ENCODE data around the gene RALGDS. TPM values are rescaled to one million over a fixed set of nuclear protein-coding genes. Genes with fewer than 3 reads are reported as not detected.

RALGDS gene
- total and polyA plus RNA-seq, 9 of the 15 experiments (the other 6 are each of a cell fraction or from before 2014, with no cell fraction given), result 0.75 to 43.3 (median 27.1) TPM

- TF ChIP-seq FOXA1 (IDR thresholded peaks at IDR 0.05; ENCODE audit: borderline replicate concordance), result no peak
- TF ChIP-seq CAMTA2 (CRISPR knock-in tag; conservative IDR thresholded peaks at IDR 0.05), result no peak
- TF ChIP-seq ZNF785 (CRISPR knock-in tag; IDR thresholded peaks at IDR 0.05), result no peak
- no peak for TF ChIP-seq XRCC3 (IDR thresholded peaks at IDR 0.05)
- TF ChIP-seq ZNF766 (CRISPR knock-in tag; conservative IDR thresholded peaks at IDR 0.05), result peak; percentile 66; the same call in 1 of the 2 replicates
- no peak for TF ChIP-seq CREB1 (IDR thresholded peaks at IDR 0.05)
- no peak for TF ChIP-seq CREB1 (CRISPR knock-in tag; IDR thresholded peaks at IDR 0.05)
- TF ChIP-seq GTF2F1 (IDR thresholded peaks at IDR 0.05; ENCODE audit: low read depth, low read length), result no peak
- no peak for TF ChIP-seq POLR3G (IDR thresholded peaks at IDR 0.05; ENCODE audit: extremely low read depth, insufficient read length, insufficient replicate concordance)
- no peak for TF ChIP-seq CBX5 (IDR thresholded peaks at IDR 0.05; ENCODE audit: borderline replicate concordance, low read depth)
- no peak for TF ChIP-seq THRB (CRISPR knock-in tag; conservative IDR thresholded peaks at IDR 0.05)
- TF ChIP-seq ZNF586 (CRISPR knock-in tag; conservative IDR thresholded peaks at IDR 0.05), result no peak
- TF ChIP-seq HBP1 (CRISPR knock-in tag; IDR thresholded peaks at IDR 0.05), result 0 out of 2 replicates have a peak, but pooled peaks have one; percentile 50
- TF ChIP-seq SRSF1 (IDR thresholded peaks at IDR 0.05; ENCODE audit: low read depth, low read length), result no peak
- TF ChIP-seq MTA1 (IDR thresholded peaks at IDR 0.05; ENCODE audit: borderline replicate concordance), result peak; percentile 60; the same call in 1 of the 2 replicates
- TF ChIP-seq ZNF239 (CRISPR knock-in tag; IDR thresholded peaks at IDR 0.05), result no peak
- TF ChIP-seq SRSF9 (IDR thresholded peaks at IDR 0.05; ENCODE audit: borderline replicate concordance, low read depth, low read length), result no peak
- no peak for TF ChIP-seq CLOCK (CRISPR knock-in tag; IDR thresholded peaks at IDR 0.05; ENCODE audit: borderline replicate concordance)
- peak; percentile 78 for TF ChIP-seq PKNOX1 (IDR thresholded peaks at IDR 0.05)
- TF ChIP-seq FOXJ3 (CRISPR knock-in tag; IDR thresholded peaks at IDR 0.05), result no peak
- no peak for TF ChIP-seq RFX1 (IDR thresholded peaks at IDR 0.05)
- TF ChIP-seq SRF (CRISPR knock-in tag; IDR thresholded peaks at IDR 0.05), result no peak
Observed at GRCh38 chr9:133058550-133059320, 62.3 kb downstream of the RALGDS start (continued).
